Measurements from ENCODE around the gene INTS2.
A peak's percentile ranks its signal among the peaks of the same experiment; 100 is the strongest.

Gene INTS2

GRCh38 chr17:61927208-61928100 lies at the start of gene INTS2:
Gene INTS2, minus strand, starts transcription at chr17:61927982. Its CDS starts 1,338 bp downstream, at chr17:61926644.
- Mint-ChIP-seq H3K27ac (peak within 1 kb of the TSS; percentile 96), H3K36me3 (ENCODE audit: low read depth) (peaks cover 31% of the 10 kb centered on the region), H3K9me3 (no peaks in the 10 kb centered on the region), H3K27me3 (ENCODE audit: low read depth, poor library complexity) (peaks cover 23% of the 10 kb centered on the region), H3K4me3 (peak within 1 kb of the TSS; percentile 96), H3K4me1 (peaks cover 19% of the 10 kb centered on the region)
- no peak for TF ChIP-seq CTCF (IDR thresholded peaks at IDR 0.05)
- peak; percentile 92 for DNase-seq

GRCh38 chr17:61974115-61974514 lies 46.3 kb upstream of the INTS2 start:
- DNase-seq: no peak
- Mint-ChIP-seq H3K9me3 (no peaks in the 10 kb centered on the region), H3K4me1 (no peaks in the 10 kb centered on the region), H3K4me3 (no peak overlapping the region), H3K27ac (no peak overlapping the region), H3K27me3 (ENCODE audit: low read depth, poor library complexity) (peaks cover 1% of the 10 kb centered on the region), H3K36me3 (ENCODE audit: low read depth) (peaks cover 77% of the 10 kb centered on the region)
- no peak for TF ChIP-seq CTCF (IDR thresholded peaks at IDR 0.05)

GRCh38 chr17:61972311-61972710 lies 44.5 kb upstream of the INTS2 start:
- Mint-ChIP-seq H3K9me3 (no peaks in the 10 kb centered on the region), H3K27ac (no peak overlapping the region), H3K4me1 (no peaks in the 10 kb centered on the region), H3K36me3 (ENCODE audit: low read depth) (peaks cover 71% of the 10 kb centered on the region), H3K4me3 (no peak overlapping the region), H3K27me3 (ENCODE audit: low read depth, poor library complexity) (no peaks in the 10 kb centered on the region)
- TF ChIP-seq CTCF (IDR thresholded peaks at IDR 0.05): no peak
- no peak for DNase-seq

GRCh38 chr17:61970030-61970429 lies 42.2 kb upstream of the INTS2 start:
- DNase-seq: no peak
- H3K4me1 Mint-ChIP-seq: no peaks in the 10 kb centered on the region
- H3K9me3 Mint-ChIP-seq: no peaks in the 10 kb centered on the region
- TF ChIP-seq CTCF (IDR thresholded peaks at IDR 0.05): no peak
- no peaks in the 10 kb centered on the region for H3K27me3 Mint-ChIP-seq (ENCODE audit: low read depth, poor library complexity)
- H3K27ac Mint-ChIP-seq: no peak overlapping the region
- H3K36me3 Mint-ChIP-seq (ENCODE audit: low read depth): peaks cover 64% of the 10 kb centered on the region
- no peak overlapping the region for H3K4me3 Mint-ChIP-seq

- Mint-ChIP-seq H3K27me3 (ENCODE audit: low read depth, poor library complexity) (no peaks in the 10 kb centered on the region), H3K9me3 (no peaks in the 10 kb centered on the region), H3K4me1 (no peaks in the 10 kb centered on the region), H3K4me3 (no peak overlapping the region), H3K36me3 (ENCODE audit: low read depth) (peaks cover 62% of the 10 kb centered on the region), H3K27ac (no peak overlapping the region)
- no peak for DNase-seq
- TF ChIP-seq CTCF (IDR thresholded peaks at IDR 0.05): no peak
Observed at GRCh38 chr17:61968757-61969156, 41.0 kb upstream of the INTS2 start.

- Mint-ChIP-seq H3K27ac (no peak overlapping the region), H3K4me3 (no peak overlapping the region), H3K36me3 (ENCODE audit: low read depth) (peaks cover 68% of the 10 kb centered on the region), H3K9me3 (no peaks in the 10 kb centered on the region), H3K27me3 (ENCODE audit: low read depth, poor library complexity) (no peaks in the 10 kb centered on the region), H3K4me1 (no peaks in the 10 kb centered on the region)
- TF ChIP-seq CTCF (IDR thresholded peaks at IDR 0.05): no peak
- no peak for DNase-seq
Observed at GRCh38 chr17:61967729-61968128, 39.9 kb upstream of the INTS2 start.
